IMR-90 (cell line): ENCODE results near the gene LAMC3. TPM values are rescaled to one million over a fixed set of nuclear protein-coding genes. Genes with fewer than 3 reads are reported as not detected.

Experiments
- ATAC-seq: fragments of 200-7000 bp; cut with Tn5 transposase; 2 replicates; pipeline ENCODE4 v1.9.1; 2020; ENCODE audit warnings: low read depth, mild to moderate bottlenecking, moderate library complexity
- BruUV-seq: library from RNA; stranded (reverse); fragments of 400-500 nt; replicated peaks from 2 replicates; lab custom pipeline; 2021; lab: Mats Ljungman, UMichigan
- CTCF ChIA-PET: fragments of 300-600 bp; formaldehyde crosslinking; extraction: SDS; loops from one replicate; lab custom pipeline; 2021; ENCODE audit warnings: antibody characterized with exemption; lab: Yijun Ruan, JAX
- POLR2A ChIA-PET: fragments of 300-600 bp; sonication (Branson Sonifier 250); formaldehyde crosslinking; loops from one replicate; lab custom pipeline; 2022; ENCODE audit warnings: antibody characterized with exemption; ENCODE audit not compliant: unreplicated experiment; lab: Charles Lee
- DNase-seq: peaks from one replicate; pipeline ENCODE4 v3.0.0; 2013
- H2AFZ ChIP-seq: replicated peaks from 2 replicates; pipeline ENCODE3; 2013; ENCODE audit warnings: low read length, mild to moderate bottlenecking; ENCODE audit not compliant: poor library complexity
- H2AK5ac ChIP-seq: 2 replicates; pipeline ENCODE4 v1.6.1; 2013; ENCODE audit warnings: low read depth, low read length, inconsistent platforms
- H2AK9ac ChIP-seq: replicated peaks from 2 replicates; pipeline ENCODE3; 2013; ENCODE audit warnings: mild to moderate bottlenecking, low read depth, low read length, moderate library complexity; ENCODE audit not compliant: poor library complexity
- H2BK120ac ChIP-seq: 2 replicates; pipeline ENCODE4 v1.6.1; 2013; ENCODE audit warnings: low read depth, low read length, inconsistent platforms
- H2BK15ac ChIP-seq: 3 replicates; pipeline ENCODE4 v1.6.1; 2013; ENCODE audit warnings: low read depth, low read length, inconsistent platforms
- H2BK20ac ChIP-seq: 2 replicates; pipeline ENCODE4 v1.6.1; 2013; ENCODE audit warnings: low read depth, mild to moderate bottlenecking, inconsistent platforms, low read length, moderate library complexity
- H2BK5ac ChIP-seq: 2 replicates; pipeline ENCODE4 v1.6.1; 2013; ENCODE audit warnings: mild to moderate bottlenecking, low read depth, low read length, inconsistent platforms; ENCODE audit not compliant: poor library complexity, severe bottlenecking
- H3K14ac ChIP-seq: replicated peaks from 2 replicates; pipeline ENCODE4 v1.6.1; 2013; ENCODE audit warnings: low read depth, low read length, inconsistent platforms
- H3K18ac ChIP-seq: 2 replicates; pipeline ENCODE4 v1.6.1; 2013; ENCODE audit warnings: low read depth, low read length, control low read depth
- H3K23ac ChIP-seq: 2 replicates; pipeline ENCODE4 v1.6.1; 2013; ENCODE audit warnings: low read depth, low read length, inconsistent platforms
- H3K27ac ChIP-seq: 2 replicates; pipeline ENCODE4 v1.5.1; 2013; ENCODE audit warnings: mild to moderate bottlenecking, control low read depth, low read length; ENCODE audit not compliant: insufficient read depth
- H3K27me3 ChIP-seq: 2 replicates; pipeline ENCODE4 v1.6.1; 2013; ENCODE audit warnings: low read length; ENCODE audit not compliant: control insufficient read depth, insufficient read depth
- H3K36me3 ChIP-seq: 2 replicates; pipeline ENCODE4 v1.6.1; 2013; ENCODE audit warnings: low read length, mixed read lengths; ENCODE audit not compliant: control insufficient read depth, insufficient read depth
- H3K4ac ChIP-seq: 2 replicates; pipeline ENCODE4 v1.6.1; 2013; ENCODE audit warnings: low read depth, low read length, inconsistent platforms
- H3K4me1 ChIP-seq: 2 replicates; pipeline ENCODE4 v1.6.1; 2013; ENCODE audit warnings: low read length, mixed read lengths; ENCODE audit not compliant: control insufficient read depth, insufficient read depth
- H3K4me2 ChIP-seq: 2 replicates; pipeline ENCODE4 v1.6.1; 2013; ENCODE audit warnings: low read depth, mild to moderate bottlenecking, control low read depth, low read length, moderate library complexity
- H3K4me3 ChIP-seq: 2 replicates; pipeline ENCODE4 v1.5.1; 2013; ENCODE audit warnings: low read depth, mild to moderate bottlenecking, control low read depth, low read length, moderate library complexity; ENCODE audit not compliant: insufficient read depth
- H3K56ac ChIP-seq: 2 replicates; pipeline ENCODE4 v1.6.1; 2013; ENCODE audit warnings: low read length, inconsistent platforms; ENCODE audit not compliant: insufficient read depth; ENCODE audit errors: extremely low read depth
- H3K79me1 ChIP-seq, 2 experiments: 2 replicates each; pipeline ENCODE4 v1.6.1; 2013; ENCODE audit warnings: low read length in 2 of 2, inconsistent platforms in 1 of 2, low read depth in 1 of 2
- H3K9ac ChIP-seq: 2 replicates; pipeline ENCODE4 v1.6.1; 2013; ENCODE audit warnings: low read depth, low read length, control low read depth
- H3K9me1 ChIP-seq: 2 replicates; pipeline ENCODE4 v1.6.1; 2013; ENCODE audit warnings: low read length, inconsistent platforms; ENCODE audit not compliant: insufficient read depth
- H3K9me3 ChIP-seq: 2 replicates; pipeline ENCODE4 v1.6.1; 2013; ENCODE audit warnings: low read length; ENCODE audit not compliant: control insufficient read depth, insufficient read depth
- H4K20me1 ChIP-seq: 2 replicates; pipeline ENCODE4 v1.6.1; 2013; ENCODE audit warnings: low read length, inconsistent platforms; ENCODE audit not compliant: insufficient read depth
- H4K5ac ChIP-seq: 2 replicates; pipeline ENCODE4 v1.6.1; 2013; ENCODE audit warnings: mild to moderate bottlenecking, low read depth, low read length, control low read depth
- H4K8ac ChIP-seq, 2 experiments: 2 replicates each; pipeline ENCODE4 v1.6.1; 2013; ENCODE audit warnings: low read depth in 2 of 2, low read length in 2 of 2, control low read depth in 1 of 2, inconsistent platforms in 1 of 2
- H4K91ac ChIP-seq: 2 replicates; pipeline ENCODE4 v1.6.1; 2013; ENCODE audit warnings: low read depth, low read length, inconsistent platforms; ENCODE audit not compliant: insufficient read depth
- BHLHE40 ChIP-seq: fragments of 150-350 bp; IDR thresholded peaks from 2 replicates; pipeline ENCODE4 v1.6.1; 2016; ENCODE audit warnings: mild to moderate bottlenecking, low read depth, low read length
- CEBPB ChIP-seq: IDR thresholded peaks from 2 replicates; pipeline ENCODE4 v1.6.1; 2012; ENCODE audit warnings: low read depth, low read length, improper control_type of control experiment
- CHD1 ChIP-seq: IDR thresholded peaks from 2 replicates; pipeline ENCODE4 v1.6.1; 2012; ENCODE audit warnings: low read depth, low read length, improper control_type of control experiment
- CTCF ChIP-seq: conservative IDR thresholded peaks from 2 replicates; pipeline ENCODE4 v1.5.1; 2012; ENCODE audit warnings: mild to moderate bottlenecking, low read depth, low read length, improper control_type of control experiment
- ELK1 ChIP-seq: fragments of 150-350 bp; IDR thresholded peaks from 2 replicates; pipeline ENCODE4 v1.6.1; 2016; ENCODE audit warnings: low read depth, mild to moderate bottlenecking, low read length, moderate library complexity, borderline replicate concordance
- FOS ChIP-seq: fragments of 150-350 bp; IDR thresholded peaks from 2 replicates; pipeline ENCODE4 v1.6.1; 2016; ENCODE audit warnings: low read depth, low read length
- MAFK ChIP-seq: IDR thresholded peaks from 2 replicates; pipeline ENCODE4 v1.6.1; 2012; ENCODE audit warnings: low read depth, low read length, improper control_type of control experiment
- MAZ ChIP-seq: IDR thresholded peaks from 2 replicates; pipeline ENCODE4 v1.6.1; 2012; ENCODE audit warnings: low read depth, mild to moderate bottlenecking, low read length, improper control_type of control experiment, moderate library complexity, borderline replicate concordance
- MXI1 ChIP-seq: IDR thresholded peaks from 2 replicates; pipeline ENCODE4 v1.6.1; 2012; ENCODE audit warnings: low read depth, mild to moderate bottlenecking, low read length, moderate library complexity, borderline replicate concordance
- NFE2L2 ChIP-seq: fragments of 150-350 bp; IDR thresholded peaks from 2 replicates; pipeline ENCODE4 v1.6.1; 2016; ENCODE audit warnings: low read depth, mild to moderate bottlenecking, low read length
- RAD21 ChIP-seq: IDR thresholded peaks from 2 replicates; pipeline ENCODE4 v1.6.1; 2012; ENCODE audit warnings: low read length, improper control_type of control experiment
- RCOR1 ChIP-seq: IDR thresholded peaks from 2 replicates; pipeline ENCODE4 v1.6.1; 2012; ENCODE audit warnings: mild to moderate bottlenecking, low read length, improper control_type of control experiment; ENCODE audit not compliant: insufficient replicate concordance
- RFX5 ChIP-seq: IDR thresholded peaks from 2 replicates; pipeline ENCODE4 v1.8.0; 2012; ENCODE audit warnings: low read depth, mild to moderate bottlenecking, low read length, moderate library complexity
- SMC3 ChIP-seq: fragments of 150-350 bp; IDR thresholded peaks from 2 replicates; pipeline ENCODE4 v1.6.1; 2016; ENCODE audit warnings: low read depth, mild to moderate bottlenecking, antibody characterized with exemption, low read length, moderate library complexity
- WGBS, 2 experiments: methylation state at CpG; one replicate each; pipeline versions ENCODE4 v1.1.5 to v1.1.7; 2013; ENCODE audit warnings: missing lambda C conversion rate in 2 of 2; ENCODE audit not compliant: insufficient read length in 1 of 2; ENCODE audit errors: extremely low coverage in 2 of 2; 5-methylcytosine and 5-hydroxymethylcytosine counted together
- dilution Hi-C: fragments of 300-500 bp; cut with HindIII; formaldehyde crosslinking; loops from one replicate; pipeline ENCODE4 v1.14.3; 2018; ENCODE audit warnings: low sequenced_read_pairs; ENCODE audit not compliant: unreplicated experiment
- in situ Hi-C: fragments of 300-500 bp; cut with MboI; formaldehyde crosslinking; loops from 3 replicates; pipeline ENCODE4 v1.14.3; 2019; ENCODE audit warnings: low sequenced_read_pairs, inconsistent platforms, mixed read lengths
- intact Hi-C: fragments of 100-400 bp; cut with micrococcal nuclease; formaldehyde crosslinking; loops from 2 replicates; pipeline ENCODE4 v1.10.0; 2022
- polyA plus RNA-seq, 3 experiments: library from polyadenylated mRNA; depleted of rRNA; stranded (reverse); fragments of >200 nt; gene quantifications; 2 replicates each; pipeline ENCODE4 v1.2.3, GENCODE V29; 2012; ENCODE audit warnings: low replicate concordance in 1 of 3
- total RNA-seq: library from RNA; depleted of rRNA; stranded (reverse); fragments of >200 nt; gene quantifications from 2 replicates; pipeline ENCODE4 v1.2.3, GENCODE V29; 2012
- TF ChIP-seq, protein P1 (sequence below): fragments of 150-350 bp; IDR thresholded peaks from 2 replicates; pipeline ENCODE4 v1.6.1; 2017; ENCODE audit warnings: mild to moderate bottlenecking, antibody characterized with exemption, low read length, low read depth

Gene LAMC3
- total and polyA plus RNA-seq, 2 of the 4 experiments (the other 2 are of a cell fraction) = not detected

- in situ Hi-C loops (no loop called here), intact Hi-C loops (no loop called here), dilution Hi-C loops (no loop called here)
- H3K18ac ChIP-seq = no peak overlapping the region
- ChIA-PET CTCF (no interaction called here), POLR2A (no interaction called here)
- no peak overlapping the region for H2AK9ac ChIP-seq
- no peak overlapping the region for H2BK20ac ChIP-seq
- ATAC-seq = no peak
- H4K8ac ChIP-seq = no peak overlapping the region
- no peak overlapping the region for H2BK5ac ChIP-seq
- H3K36me3 ChIP-seq = no peaks in the 10 kb centered on the region
- H3K4me1 ChIP-seq = peaks cover 1% of the 10 kb centered on the region; the same call in 1 of the 2 replicates
- no peaks in the 10 kb centered on the region for H3K9me3 ChIP-seq
- H2BK120ac ChIP-seq = no peak overlapping the region
- H4K20me1 ChIP-seq = no peaks in the 10 kb centered on the region
- no peak for TF ChIP-seq SMC3
- no peak for TF ChIP-seq MXI1
- no peak for TF ChIP-seq RFX5
- TF ChIP-seq ELK1 = no peak
- TF ChIP-seq CHD1 = no peak
- no peak for TF ChIP-seq CTCF
- no peak for TF ChIP-seq RAD21
- no peak for TF ChIP-seq FOS
- no peak for TF ChIP-seq RCOR1
- no peak for TF ChIP-seq CEBPB
- TF ChIP-seq, protein P1, sequence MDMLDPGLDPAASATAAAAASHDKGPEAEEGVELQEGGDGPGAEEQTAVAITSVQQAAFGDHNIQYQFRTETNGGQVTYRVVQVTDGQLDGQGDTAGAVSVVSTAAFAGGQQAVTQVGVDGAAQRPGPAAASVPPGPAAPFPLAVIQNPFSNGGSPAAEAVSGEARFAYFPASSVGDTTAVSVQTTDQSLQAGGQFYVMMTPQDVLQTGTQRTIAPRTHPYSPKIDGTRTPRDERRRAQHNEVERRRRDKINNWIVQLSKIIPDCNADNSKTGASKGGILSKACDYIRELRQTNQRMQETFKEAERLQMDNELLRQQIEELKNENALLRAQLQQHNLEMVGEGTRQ = no peak
- TF ChIP-seq NFE2L2 = no peak
- no peak for TF ChIP-seq BHLHE40
- no peak for TF ChIP-seq MAZ
- TF ChIP-seq MAFK = no peak
- H4K91ac ChIP-seq = no peak overlapping the region
- no peak overlapping the region for H3K14ac ChIP-seq
- H3K23ac ChIP-seq = no peak overlapping the region
- H3K27me3 ChIP-seq = peaks cover 42% of the 10 kb centered on the region
- H3K79me1 ChIP-seq = no peaks in the 10 kb centered on the region
- H4K5ac ChIP-seq = no peak overlapping the region
- H2BK15ac ChIP-seq = no peak overlapping the region
- no TSS peak for BruUV-seq
- no peak overlapping the region for H3K4ac ChIP-seq
- H3K56ac ChIP-seq = no peak overlapping the region
- H3K9ac ChIP-seq = no peak overlapping the region
- H3K4me3 ChIP-seq = no peak overlapping the region
- no peak for DNase-seq
- no peak overlapping the region for H3K4me2 ChIP-seq
- no peak overlapping the region for H2AK5ac ChIP-seq
- peak overlapping the region; percentile 34 for H2AFZ ChIP-seq
- H3K9me1 ChIP-seq = no peaks in the 10 kb centered on the region
- no peak overlapping the region for H3K27ac ChIP-seq
- no CpG with 5 or more reads among the region's 18 CpGs for WGBS, 2 experiments
These were observed 19.6 kb upstream of the LAMC3 start for GRCh38 chr9:130989391-130989790.
